Measurements from ENCODE around the gene SELE. TPM values are rescaled to one million over a fixed set of nuclear protein-coding genes. Genes with fewer than 3 reads are reported as not detected.
"Not testable (repeated sequence)": the region's sequence is repeated elsewhere in the genome, so short reads cannot be mapped to it uniquely, and the experiment has no call there.

SELE gene
- total and polyA plus RNA-seq, 9 donors: 0.58 to 16.9 (median 2.6) TPM

- WGBS, 3 donors: 53 to 62% (median 53%) methylated on average over 2 of the region's 2 CpGs
- Histone ChIP-seq H3K9me3 (no peaks in the 10 kb centered on the region), H3K36me3 (no peaks in the 10 kb centered on the region), H3K27ac (no peak overlapping the region), H3K4me1 (ENCODE audit: insufficient read depth) (no peaks in the 10 kb centered on the region), H3K4me3 (no peak overlapping the region), H3K27me3 (no peaks in the 10 kb centered on the region)
- no peak for TF ChIP-seq EP300 (IDR thresholded peaks at IDR 0.05)
- TF ChIP-seq POLR2A (IDR thresholded peaks at IDR 0.05): no peak
- TF ChIP-seq, protein P1, sequence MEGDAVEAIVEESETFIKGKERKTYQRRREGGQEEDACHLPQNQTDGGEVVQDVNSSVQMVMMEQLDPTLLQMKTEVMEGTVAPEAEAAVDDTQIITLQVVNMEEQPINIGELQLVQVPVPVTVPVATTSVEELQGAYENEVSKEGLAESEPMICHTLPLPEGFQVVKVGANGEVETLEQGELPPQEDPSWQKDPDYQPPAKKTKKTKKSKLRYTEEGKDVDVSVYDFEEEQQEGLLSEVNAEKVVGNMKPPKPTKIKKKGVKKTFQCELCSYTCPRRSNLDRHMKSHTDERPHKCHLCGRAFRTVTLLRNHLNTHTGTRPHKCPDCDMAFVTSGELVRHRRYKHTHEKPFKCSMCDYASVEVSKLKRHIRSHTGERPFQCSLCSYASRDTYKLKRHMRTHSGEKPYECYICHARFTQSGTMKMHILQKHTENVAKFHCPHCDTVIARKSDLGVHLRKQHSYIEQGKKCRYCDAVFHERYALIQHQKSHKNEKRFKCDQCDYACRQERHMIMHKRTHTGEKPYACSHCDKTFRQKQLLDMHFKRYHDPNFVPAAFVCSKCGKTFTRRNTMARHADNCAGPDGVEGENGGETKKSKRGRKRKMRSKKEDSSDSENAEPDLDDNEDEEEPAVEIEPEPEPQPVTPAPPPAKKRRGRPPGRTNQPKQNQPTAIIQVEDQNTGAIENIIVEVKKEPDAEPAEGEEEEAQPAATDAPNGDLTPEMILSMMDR (IDR thresholded peaks at IDR 0.05): no peak
- no peak for DNase-seq
- intact Hi-C loops (cut with DNase I): no loop called here
These were observed 10.1 kb downstream of the SELE start for GRCh38 chr1:169723763-169724162.

- intact Hi-C loops (cut with DNase I): no loop called here
- no peak for DNase-seq
- Histone ChIP-seq H3K27ac (no peak overlapping the region), H3K27me3 (no peaks in the 10 kb centered on the region), H3K4me3 (no peak overlapping the region), H3K36me3 (no peaks in the 10 kb centered on the region), H3K9me3 (no peaks in the 10 kb centered on the region), H3K4me1 (ENCODE audit: insufficient read depth) (no peaks in the 10 kb centered on the region)
- TF ChIP-seq EP300 (IDR thresholded peaks at IDR 0.05) (no peak), POLR2A (IDR thresholded peaks at IDR 0.05) (no peak)
- TF ChIP-seq, protein P1 (IDR thresholded peaks at IDR 0.05): no peak
These were observed 11.1 kb downstream of the SELE start for GRCh38 chr1:169722779-169723178.

DNA sequence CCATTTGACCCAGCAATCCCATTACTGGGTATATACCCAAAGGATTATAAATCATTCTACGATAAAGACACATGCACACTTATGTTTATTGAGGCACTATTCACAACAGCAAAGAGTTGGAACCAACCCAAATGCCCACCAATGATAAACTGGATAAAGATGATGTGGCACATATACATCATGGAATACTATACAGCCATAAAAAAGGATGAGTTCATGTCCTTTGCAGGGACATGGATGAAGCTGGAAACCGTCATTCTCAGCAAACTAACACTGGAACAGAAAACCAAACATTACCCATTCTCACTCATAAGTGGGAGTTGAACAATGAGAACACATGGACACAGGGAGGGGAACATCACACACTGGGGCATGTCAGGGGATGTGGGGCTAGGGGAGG is 18.8 kb downstream of the SELE start:
- H3K9me3 ChIP-seq; H3K36me3 ChIP-seq; intact Hi-C loops (cut with DNase I); H3K4me3 ChIP-seq; DNase-seq; H3K27ac ChIP-seq; H3K4me1 ChIP-seq (ENCODE audit: insufficient read depth); H3K27me3 ChIP-seq: not testable (repeated sequence)
- WGBS, 3 donors: 86 to 91% (median 89%) methylated on average over 2 of the region's 2 CpGs

DNA sequence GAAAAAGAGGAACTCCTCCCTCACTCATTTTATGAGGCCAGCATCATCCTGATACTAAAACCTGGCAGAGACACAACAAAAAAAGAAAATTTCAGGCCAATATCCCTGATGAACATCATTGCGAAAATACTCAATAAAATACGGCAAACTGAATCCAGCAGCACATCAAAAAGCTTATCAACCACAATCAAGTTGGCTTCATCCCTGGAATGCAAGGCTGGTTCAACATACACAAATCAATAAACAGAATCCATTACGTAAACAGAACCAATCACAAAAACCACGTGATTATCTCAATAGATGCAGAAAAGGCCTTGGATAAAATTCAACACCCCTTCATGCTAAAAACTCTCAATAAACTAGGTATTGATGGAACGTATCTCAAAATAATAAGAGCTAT is 20.8 kb downstream of the SELE start:
- DNase-seq; H3K27me3 ChIP-seq; intact Hi-C loops (cut with DNase I); H3K36me3 ChIP-seq; H3K4me3 ChIP-seq; H3K4me1 ChIP-seq (ENCODE audit: insufficient read depth); H3K9me3 ChIP-seq; H3K27ac ChIP-seq: not testable (repeated sequence)
- WGBS, 3 donors: 83 to 91% (median 87%) methylated on average over 5 of the region's 5 CpGs

GRCh38 chr1:169712309-169712631 is 21.6 kb downstream of the SELE start:
- Histone ChIP-seq H3K4me1 (ENCODE audit: insufficient read depth) (peaks cover 3% of the 10 kb centered on the region), H3K27ac (no peak overlapping the region), H3K27me3 (no peaks in the 10 kb centered on the region), H3K36me3 (no peaks in the 10 kb centered on the region), H3K9me3 (no peaks in the 10 kb centered on the region), H3K4me3 (no peak overlapping the region)
- intact Hi-C loops (cut with DNase I): no loop called here
- WGBS, 3 donors: 89 to 91% (median 90%) methylated on average over 2 of the region's 2 CpGs
- no peak for DNase-seq
- TF ChIP-seq EP300 (IDR thresholded peaks at IDR 0.05): no peak

GRCh38 chr1:169711469-169712308 is 22.2 kb downstream of the SELE start, which contains the start of gene SELL:
TSS of gene SELL (minus strand) at chr1:169711620. CDS start at chr1:169711498, 122 bp downstream.
- Histone ChIP-seq H3K27me3 (no peaks in the 10 kb centered on the region), H3K27ac (no peak within 1 kb of the TSS), H3K4me3 (no peak within 1 kb of the TSS), H3K9me3 (no peaks in the 10 kb centered on the region), H3K36me3 (no peaks in the 10 kb centered on the region), H3K4me1 (ENCODE audit: insufficient read depth) (peaks cover 3% of the 10 kb centered on the region)
- intact Hi-C loops (cut with DNase I): no loop called here
- no peak for TF ChIP-seq POLR2A (IDR thresholded peaks at IDR 0.05)
- TF ChIP-seq EP300 (IDR thresholded peaks at IDR 0.05): no peak
- TF ChIP-seq, protein P1 (IDR thresholded peaks at IDR 0.05): peak in 2 of 3 donors; percentile 12 to 33
- WGBS, 3 donors: 9 to 10% (median 9%) methylated on average over 6 of the region's 6 CpGs
- peak in 2 of 5 donors; percentile 21 to 37 for DNase-seq

Data from ovary (tissue), 9 donors.